Skeletal muscle cell (primary cell): Measurements from ENCODE around the gene SUFU.

Experiments used
- DNase-seq: peaks from one replicate; pipeline ENCODE4 v3.0.0-alpha.2; 2010; ENCODE audit warnings: low read depth
- H3K4me3 ChIP-seq: 2 replicates; pipeline ENCODE4 v1.5.1; 2011; ENCODE audit warnings: low read depth, mild to moderate bottlenecking, control low read depth, low read length, moderate library complexity

SUFU gene

GRCh38 chr10:102627291-102627735, 123.5 kb downstream of the SUFU start:
- H3K4me3 ChIP-seq = no peak overlapping the region
- no peak for DNase-seq

GRCh38 chr10:102627736-102628293, 124.0 kb downstream of the SUFU start:
- no peak for DNase-seq
- no peak overlapping the region for H3K4me3 ChIP-seq

DNA sequence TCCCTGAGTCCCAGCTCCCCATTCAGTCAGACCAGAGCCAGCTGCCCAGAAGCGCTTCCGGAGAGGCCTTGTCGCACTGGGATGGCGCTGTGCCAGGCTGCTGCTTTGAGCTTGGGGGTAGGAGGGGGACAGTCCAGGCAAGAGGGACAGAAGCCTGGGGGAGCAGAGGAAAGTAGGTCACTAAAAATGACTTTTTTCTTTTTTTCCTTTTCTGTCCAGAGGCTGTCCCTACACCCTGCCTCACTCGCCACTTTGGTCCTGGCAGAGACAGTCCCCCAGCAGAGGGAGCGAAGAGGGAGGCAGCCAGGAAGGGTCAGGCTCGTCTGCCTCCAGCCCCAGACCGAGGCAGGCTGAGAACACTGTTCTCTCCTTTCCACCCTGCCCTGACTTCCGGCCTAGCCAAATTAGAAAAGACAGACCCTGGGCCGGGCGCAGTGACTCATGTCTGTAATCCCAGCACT, 124.7 kb downstream of the SUFU start:
- H3K4me3 ChIP-seq = no peak overlapping the region
- no peak for DNase-seq

- H3K4me3 ChIP-seq = no peak overlapping the region
- DNase-seq = no peak
These were observed 126.2 kb downstream of the SUFU start for GRCh38 chr10:102629661-102630614.

GRCh38 chr10:102630663-102631062, 126.9 kb downstream of the SUFU start:
- no peak for DNase-seq
- H3K4me3 ChIP-seq = no peak overlapping the region

GRCh38 chr10:102631525-102632393, 128.0 kb downstream of the SUFU start:
- no peak overlapping the region for H3K4me3 ChIP-seq
- DNase-seq = no peak

- H3K4me3 ChIP-seq = no peak overlapping the region
These were observed 128.8 kb downstream of the SUFU start for GRCh38 chr10:102632394-102633111.

DNA sequence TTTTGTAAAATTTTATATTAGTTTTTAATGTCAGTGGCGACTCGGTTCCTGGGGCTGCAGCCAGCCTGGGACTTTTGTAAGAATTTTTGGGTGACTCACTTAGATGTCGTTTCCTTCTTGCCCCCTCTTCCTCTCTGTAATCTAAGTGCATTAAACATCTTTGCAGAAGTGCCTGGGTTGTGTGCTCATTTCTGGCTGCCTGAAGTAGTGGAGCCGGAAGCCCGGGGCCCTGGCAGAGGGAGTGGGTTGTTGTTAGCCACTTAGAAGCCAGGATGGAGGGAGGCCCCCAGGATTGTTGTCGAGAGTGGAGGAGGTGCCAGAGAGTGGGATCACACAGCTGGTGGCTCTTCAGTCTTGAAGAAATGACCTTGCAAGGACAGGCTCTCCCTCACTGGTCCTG, 129.5 kb downstream of the SUFU start:
- H3K4me3 ChIP-seq = no peak overlapping the region
- DNase-seq = no peak

More at GRCh38 chr10:102632394-102633111, 128.8 kb downstream of the SUFU start:
- no peak for DNase-seq

- DNase-seq = no peak
- H3K4me3 ChIP-seq = no peak overlapping the region
These were observed 130.1 kb downstream of the SUFU start for GRCh38 chr10:102633848-102634247.

DNA sequence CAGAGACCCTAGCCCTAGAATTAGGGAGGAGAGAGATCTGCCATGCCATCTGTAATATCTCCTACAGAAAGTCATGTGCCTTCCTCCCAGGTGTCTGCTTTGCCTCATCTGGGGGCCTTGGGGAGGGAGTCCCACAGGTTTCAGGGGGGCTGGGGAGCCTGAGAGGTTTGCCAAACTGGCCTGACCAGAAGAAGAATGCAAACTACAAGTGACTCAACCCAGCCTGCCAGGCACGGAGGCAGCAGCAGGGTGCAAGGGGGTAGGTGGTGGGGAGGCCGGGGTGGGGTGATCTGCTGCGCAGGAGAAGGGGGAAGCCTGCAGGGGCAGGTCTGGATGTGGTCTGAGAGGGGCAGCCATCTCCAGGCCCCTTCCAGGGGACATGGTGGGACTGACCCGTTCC, 130.9 kb downstream of the SUFU start:
- H3K4me3 ChIP-seq = no peak overlapping the region
- no peak for DNase-seq

GRCh38 chr10:102635377-102635776, 131.6 kb downstream of the SUFU start:
- no peak for DNase-seq

GRCh38 chr10:102639537-102639936, 135.8 kb downstream of the SUFU start:
- no peak for DNase-seq
- H3K4me3 ChIP-seq = no peak overlapping the region

More at GRCh38 chr10:102635377-102635776, 131.6 kb downstream of the SUFU start:
- H3K4me3 ChIP-seq = no peak overlapping the region

GRCh38 chr10:102641402-102641801, 137.6 kb downstream of the SUFU start:
- DNase-seq = no peak

DNA sequence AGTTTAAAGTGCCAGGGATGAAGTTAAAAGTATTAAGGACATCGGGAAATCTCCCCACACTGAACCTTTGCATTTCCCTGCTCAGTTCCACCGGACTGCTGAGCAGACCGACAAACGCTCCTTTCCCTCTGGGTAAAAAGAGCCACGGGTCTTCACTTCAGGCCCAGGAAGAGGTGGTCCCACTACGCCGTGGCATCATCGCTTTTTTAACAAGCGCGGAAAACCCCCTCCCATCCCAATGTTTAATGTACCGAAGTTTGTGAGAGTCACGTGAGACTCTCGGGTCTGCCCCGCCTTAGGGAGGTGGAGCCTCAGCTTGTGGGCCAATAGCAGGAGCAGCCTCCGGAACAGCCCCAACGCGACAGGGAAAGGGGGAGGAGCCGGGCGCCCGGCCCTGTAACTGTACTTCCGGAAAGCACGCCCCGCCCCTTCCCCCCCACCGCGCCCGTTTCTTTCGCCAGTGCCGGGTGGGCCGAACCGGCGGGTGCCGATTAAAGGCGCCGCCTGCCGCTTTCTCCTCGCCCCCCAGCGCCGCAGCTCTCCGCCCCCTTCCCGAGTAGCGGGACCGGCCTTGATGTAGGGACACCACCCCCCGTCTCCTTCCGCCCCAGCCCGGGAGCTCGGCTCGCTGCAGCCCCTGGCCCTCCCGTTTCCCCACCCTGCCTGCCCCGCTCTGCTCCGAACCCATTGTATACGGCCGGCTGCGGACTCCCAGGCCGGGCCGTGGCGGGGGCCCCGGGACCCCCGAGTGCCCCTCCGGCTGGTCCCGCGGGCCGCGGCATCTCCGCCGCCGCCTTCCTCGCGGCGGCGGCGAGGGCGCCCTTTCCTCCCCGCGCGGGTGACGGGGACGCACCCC, 138.3 kb downstream of the SUFU start:
- peak; percentile 89 for DNase-seq
- H3K4me3 ChIP-seq = peak overlapping the region; percentile 63

More at GRCh38 chr10:102641402-102641801, 137.6 kb downstream of the SUFU start:
- H3K4me3 ChIP-seq = peak overlapping the region; percentile 63

DNA sequence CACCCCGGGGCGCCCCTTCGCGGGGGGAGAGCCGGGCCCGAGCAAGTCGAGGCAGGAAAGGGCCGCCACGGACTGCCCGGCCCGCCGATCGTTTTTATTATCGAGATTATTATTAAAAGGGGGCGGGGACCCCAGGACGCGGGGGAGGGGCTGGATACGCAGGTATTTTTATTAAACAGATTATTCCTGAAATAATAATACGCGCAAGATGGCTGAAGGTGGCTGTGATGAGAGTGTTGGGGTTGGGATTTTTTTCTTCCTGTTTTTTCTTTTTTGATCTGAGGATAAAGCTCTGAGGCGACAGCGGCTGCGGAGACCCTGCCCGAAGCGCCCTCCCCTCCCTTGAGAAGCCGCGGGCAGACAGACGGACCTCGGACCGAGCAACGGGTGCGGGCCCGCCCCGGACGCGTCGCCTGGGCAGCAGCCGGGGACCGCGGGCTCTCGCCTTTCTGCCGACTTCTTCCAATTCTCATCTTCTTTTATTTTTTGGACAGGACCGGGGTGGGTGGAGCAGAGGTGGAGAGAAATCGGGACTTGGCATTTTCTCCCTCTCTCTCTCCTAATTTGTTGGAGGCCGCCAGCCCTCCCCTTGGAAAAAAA, 139.1 kb downstream of the SUFU start:
- DNase-seq = no peak
- peak overlapping the region; percentile 63 for H3K4me3 ChIP-seq

- H3K4me3 ChIP-seq = peak overlapping the region; percentile 63
- DNase-seq = no peak
These were observed 139.7 kb downstream of the SUFU start for GRCh38 chr10:102643336-102644065.

DNA sequence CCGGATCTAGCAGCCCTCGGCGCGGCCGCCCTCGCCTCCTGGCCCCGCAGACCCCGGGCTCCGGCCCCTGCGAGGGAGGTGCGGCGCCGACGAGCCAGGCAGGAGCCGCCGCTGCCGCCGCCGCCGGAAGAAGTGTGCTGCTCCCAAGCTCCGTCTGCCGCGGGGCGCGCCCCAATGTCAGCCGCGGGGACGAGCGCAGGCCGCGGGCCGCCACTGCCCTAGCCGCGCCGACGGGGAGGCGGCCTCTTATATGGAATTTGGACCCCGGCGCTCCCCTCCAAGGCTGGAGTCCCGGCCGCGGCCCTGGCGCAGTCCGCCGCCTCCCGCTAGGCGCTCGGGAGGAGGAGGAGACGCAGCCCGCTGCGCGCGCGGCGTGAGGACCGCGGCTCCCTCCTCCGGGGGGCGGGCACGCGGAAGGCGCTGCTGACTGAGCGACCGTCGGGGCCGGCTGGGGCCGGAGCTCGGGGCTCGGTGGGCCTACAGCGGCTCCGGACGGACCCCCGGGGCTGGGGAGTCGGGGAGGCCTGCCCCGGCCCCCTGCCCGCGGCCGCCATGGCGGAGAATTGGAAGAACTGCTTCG, 140.4 kb downstream of the SUFU start, which contains the start of gene TRIM8:
Gene TRIM8, plus strand, starts transcription at position 414 of the 580 bp plus-strand sequence. Its CDS starts 139 bp downstream, at position 553.
- peak within 1 kb of the TSS; percentile 63 for H3K4me3 ChIP-seq
- DNase-seq = no peak
